Measurements from ENCODE around the gene PBX1.

The PBX1 gene

DNA sequence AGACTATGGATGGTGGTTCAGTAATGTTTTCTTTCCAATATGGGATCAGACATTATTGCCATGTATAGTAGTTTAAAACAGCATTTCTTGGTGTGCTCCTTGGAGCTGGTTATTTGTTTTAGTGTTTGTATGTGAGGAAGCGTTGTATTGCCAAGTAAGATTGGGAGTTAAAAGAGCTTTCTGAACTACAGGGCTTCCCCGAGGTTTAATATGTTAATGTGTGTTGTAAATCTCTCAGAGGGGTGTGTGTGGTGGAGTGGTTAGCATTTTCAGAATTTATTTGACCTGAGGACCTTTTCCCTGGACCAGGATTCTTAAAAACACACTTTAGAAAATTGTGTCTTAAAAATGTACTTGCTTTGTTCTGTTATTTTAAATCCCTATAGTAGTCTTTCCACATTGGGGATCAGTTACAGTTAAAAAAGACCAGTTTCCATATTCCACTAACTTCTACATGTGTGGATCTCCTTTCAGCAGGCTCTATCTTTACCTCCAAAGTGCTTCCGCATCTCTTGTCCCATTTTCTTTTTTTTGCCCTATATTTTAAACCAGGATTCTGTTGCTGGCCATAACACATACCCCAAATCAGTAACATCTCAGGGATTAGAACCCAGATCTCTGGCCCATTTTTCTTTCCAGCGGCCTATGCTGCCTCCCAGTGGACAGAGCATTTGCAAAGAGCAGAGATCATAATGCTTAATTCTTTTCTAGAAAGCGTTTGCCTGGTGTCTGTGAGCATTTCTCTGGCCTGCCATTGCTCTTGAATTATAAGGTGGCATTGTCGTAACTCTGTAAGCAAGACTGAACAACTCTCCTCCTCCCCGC is 58.6 kb downstream of the PBX1 start:
- DNase-seq (ENCODE audit: low spot score) = no peak
- ChIA-PET POLR2A (ENCODE audit: low non-redundant PET) (no interaction called here), CTCF (interaction anchor here (0.7 to 1.2 kb wide), 2 partner anchors 12 to 16 kb away, joined by 3 to 8 read pairs; no protein-coding TSS in a partner anchor)
- H3K27ac ChIP-seq = no peak overlapping the region
- TF ChIP-seq, protein P1, sequence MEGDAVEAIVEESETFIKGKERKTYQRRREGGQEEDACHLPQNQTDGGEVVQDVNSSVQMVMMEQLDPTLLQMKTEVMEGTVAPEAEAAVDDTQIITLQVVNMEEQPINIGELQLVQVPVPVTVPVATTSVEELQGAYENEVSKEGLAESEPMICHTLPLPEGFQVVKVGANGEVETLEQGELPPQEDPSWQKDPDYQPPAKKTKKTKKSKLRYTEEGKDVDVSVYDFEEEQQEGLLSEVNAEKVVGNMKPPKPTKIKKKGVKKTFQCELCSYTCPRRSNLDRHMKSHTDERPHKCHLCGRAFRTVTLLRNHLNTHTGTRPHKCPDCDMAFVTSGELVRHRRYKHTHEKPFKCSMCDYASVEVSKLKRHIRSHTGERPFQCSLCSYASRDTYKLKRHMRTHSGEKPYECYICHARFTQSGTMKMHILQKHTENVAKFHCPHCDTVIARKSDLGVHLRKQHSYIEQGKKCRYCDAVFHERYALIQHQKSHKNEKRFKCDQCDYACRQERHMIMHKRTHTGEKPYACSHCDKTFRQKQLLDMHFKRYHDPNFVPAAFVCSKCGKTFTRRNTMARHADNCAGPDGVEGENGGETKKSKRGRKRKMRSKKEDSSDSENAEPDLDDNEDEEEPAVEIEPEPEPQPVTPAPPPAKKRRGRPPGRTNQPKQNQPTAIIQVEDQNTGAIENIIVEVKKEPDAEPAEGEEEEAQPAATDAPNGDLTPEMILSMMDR (conservative IDR thresholded peaks at IDR 0.05; ENCODE audit: low read depth) = no peak; the same call in 1 of the 2 replicates

DNA sequence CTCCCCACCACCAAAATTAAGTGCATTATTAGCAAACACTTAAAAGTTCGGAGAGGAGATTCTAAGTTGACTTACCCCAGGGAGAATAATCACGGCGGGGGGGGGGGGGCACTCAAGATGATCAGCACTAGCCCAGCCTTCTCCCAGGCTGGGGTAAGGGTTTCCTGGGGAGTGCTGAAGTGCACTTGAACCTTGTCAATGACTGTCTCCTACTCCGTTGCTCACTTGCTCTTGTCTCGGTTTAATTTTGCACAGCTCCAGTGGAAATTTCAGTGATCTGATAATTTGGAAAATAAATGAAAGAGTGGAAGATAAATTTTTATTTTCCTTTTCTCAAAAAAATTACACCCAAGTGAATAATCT is 59.2 kb downstream of the PBX1 start:
- CTCF ChIA-PET = interaction anchor here (0.7 to 1.2 kb wide), 3 partner anchors 169 to 368 kb away, joined by 3 to 4 read pairs (median 3); no protein-coding TSS in a partner anchor
- H3K27ac ChIP-seq = no peak overlapping the region
- TF ChIP-seq, protein P1 (conservative IDR thresholded peaks at IDR 0.05; ENCODE audit: low read depth) = no peak
- POLR2A ChIA-PET (ENCODE audit: low non-redundant PET) = no interaction called here
- no peak for DNase-seq (ENCODE audit: low spot score)

DNA sequence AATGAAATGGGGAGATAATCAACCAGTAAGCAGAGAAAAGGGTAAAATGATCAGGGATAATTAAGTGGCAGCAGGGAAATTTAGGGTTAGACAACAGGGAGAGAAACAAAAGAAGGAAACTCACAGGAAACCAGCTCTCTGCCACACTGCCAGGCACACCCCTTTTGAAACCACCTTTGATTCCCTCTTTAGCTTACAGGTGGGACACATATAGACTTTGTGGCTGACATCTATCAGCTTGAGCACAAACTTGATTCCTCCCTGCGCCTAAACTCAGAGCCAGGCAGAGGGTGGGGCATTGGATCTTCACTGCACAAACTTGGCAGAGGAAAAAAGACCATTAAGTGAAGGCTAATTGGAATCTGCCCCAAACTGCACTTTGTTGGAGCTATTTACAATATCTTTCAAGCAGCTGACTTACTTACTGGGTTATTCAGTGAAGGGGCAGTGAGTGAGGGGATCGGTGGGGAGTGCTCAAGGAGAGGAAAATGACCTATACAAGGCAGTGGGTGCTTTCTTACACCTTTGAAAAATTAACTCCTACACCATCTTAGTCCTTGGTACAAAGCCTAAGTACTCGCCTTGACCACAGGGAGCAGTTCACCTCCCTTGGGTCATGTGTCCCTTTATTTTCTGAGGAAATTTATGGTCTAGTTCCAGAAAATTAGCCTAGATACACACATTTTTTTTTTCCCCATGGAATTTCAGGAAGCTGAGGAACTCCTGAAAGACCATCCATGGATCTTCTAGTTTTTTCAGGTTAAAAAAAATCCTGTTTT is 60.2 kb downstream of the PBX1 start:
- POLR2A ChIA-PET (ENCODE audit: low non-redundant PET) = no interaction called here
- TF ChIP-seq, protein P1 (conservative IDR thresholded peaks at IDR 0.05; ENCODE audit: low read depth) = no peak
- H3K27ac ChIP-seq = no peak overlapping the region
- no peak for DNase-seq (ENCODE audit: low spot score)
- CTCF ChIA-PET = interaction anchor here (0.6 to 1.2 kb wide), 8 partner anchors 42 to 369 kb away, joined by 3 to 4 read pairs (median 3); no protein-coding TSS in a partner anchor

DNA sequence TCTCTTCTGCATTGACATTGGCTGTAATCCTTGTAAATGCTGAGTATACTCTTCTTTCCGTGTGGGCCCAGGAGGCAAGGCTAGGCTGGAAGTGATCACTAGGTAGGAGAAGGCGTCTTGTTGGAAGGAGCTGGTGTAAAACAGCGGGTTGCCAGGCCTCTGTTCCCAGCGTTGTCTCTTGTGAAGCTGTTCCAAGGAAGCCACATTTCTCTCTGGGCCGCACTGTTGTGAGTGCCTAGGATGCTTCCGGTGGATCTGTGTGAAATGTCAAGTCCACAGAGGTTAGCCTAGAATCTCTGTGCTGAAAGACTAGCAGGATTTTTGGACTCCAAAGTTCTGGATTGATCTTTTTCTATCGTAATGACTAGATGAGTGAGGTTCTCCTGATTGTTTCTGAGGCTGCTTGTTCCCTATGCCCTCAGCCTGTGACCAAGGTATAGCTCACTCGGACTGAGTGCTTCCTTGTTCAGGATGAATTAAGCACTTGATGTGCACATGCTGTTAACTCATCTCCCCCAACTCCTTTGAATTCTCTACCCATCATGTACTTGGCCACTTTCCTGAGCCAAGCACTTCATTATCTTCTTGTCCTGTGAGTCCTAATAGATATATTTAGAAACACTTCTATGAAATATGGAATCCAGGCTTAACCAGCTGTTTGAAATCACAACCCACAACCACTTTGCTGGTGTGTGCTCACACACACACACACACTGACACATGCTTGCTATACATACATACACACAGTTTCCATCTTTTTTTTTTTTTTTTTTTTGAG is 63.3 kb downstream of the PBX1 start:
- ChIA-PET POLR2A (ENCODE audit: low non-redundant PET) (no interaction called here), CTCF (interaction anchor here (1.0 kb wide), 1 partner anchor 165 kb away, joined by 3 read pairs; no protein-coding TSS in a partner anchor)
- no peak overlapping the region for H3K27ac ChIP-seq
- TF ChIP-seq, protein P1 (conservative IDR thresholded peaks at IDR 0.05; ENCODE audit: low read depth) = no peak
- DNase-seq (ENCODE audit: low spot score) = no peak

DNA sequence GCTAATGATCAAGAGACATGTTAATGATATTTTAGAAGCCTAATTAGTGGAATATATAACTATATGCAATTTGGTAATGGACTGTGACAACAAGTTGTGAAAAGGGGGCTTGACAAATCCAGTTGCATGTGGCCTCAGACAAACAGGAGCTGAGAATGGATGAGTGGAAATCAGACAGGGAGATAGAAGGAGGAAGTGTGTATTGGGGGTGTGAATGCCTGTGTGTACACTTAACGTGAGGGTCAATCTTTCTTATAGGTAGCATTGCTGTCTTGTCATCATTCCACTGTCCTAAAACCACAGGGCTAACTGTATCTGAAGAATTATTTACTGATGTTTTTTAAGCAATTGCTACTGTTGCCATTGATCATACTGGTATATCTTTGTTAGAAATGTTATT is 64.8 kb downstream of the PBX1 start:
- POLR2A ChIA-PET (ENCODE audit: low non-redundant PET) = no interaction called here
- DNase-seq (ENCODE audit: low spot score) = no peak
- TF ChIP-seq, protein P1 (conservative IDR thresholded peaks at IDR 0.05; ENCODE audit: low read depth) = no peak
- no peak overlapping the region for H3K27ac ChIP-seq
- CTCF ChIA-PET = interaction anchor here (0.9 kb wide), 1 partner anchor 65 kb away, joined by 3 read pairs; no protein-coding TSS in a partner anchor

DNA sequence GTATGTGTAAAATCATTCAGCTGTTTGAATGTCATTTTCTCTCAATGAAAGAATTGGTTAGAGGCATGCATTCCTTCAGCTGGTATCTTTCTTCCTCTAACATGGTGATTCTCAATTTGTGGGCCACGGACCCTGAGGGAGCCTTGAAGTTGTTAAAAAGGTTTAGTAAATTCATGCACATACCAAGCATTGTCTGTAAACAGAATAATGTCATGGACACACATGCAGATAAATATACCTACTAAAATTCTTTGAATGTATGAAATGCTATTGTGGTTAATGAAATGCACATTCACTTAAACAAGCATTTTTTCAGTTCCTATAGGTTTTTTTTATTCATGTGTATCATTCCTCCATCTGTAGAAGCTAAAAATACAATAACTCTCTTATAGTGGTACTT is 65.4 kb downstream of the PBX1 start:
- no peak for DNase-seq (ENCODE audit: low spot score)
- ChIA-PET POLR2A (ENCODE audit: low non-redundant PET) (no interaction called here), CTCF (interaction anchor here (0.6 to 1.1 kb wide), 3 partner anchors 11 to 71 kb away, joined by 3 read pairs; no protein-coding TSS in a partner anchor)
- TF ChIP-seq, protein P1 (conservative IDR thresholded peaks at IDR 0.05; ENCODE audit: low read depth) = no peak
- H3K27ac ChIP-seq = no peak overlapping the region
